HG03139 (cell line): ENCODE results near the gene LEKR1.
"Not testable (repeated sequence)": the region's sequence is repeated elsewhere in the genome, so short reads cannot be mapped to it uniquely, and the experiment has no call there.

Source experiments
- ATAC-seq: cut with Tn5 transposase; IDR thresholded peaks from one replicate; pipeline ENCODE4 v1.9.1; 2021; ENCODE audit not compliant: unreplicated experiment

Gene LEKR1

GRCh38 chr3:156834435-156834834 is 8.3 kb downstream of the LEKR1 start:
- no peak for ATAC-seq

GRCh38 chr3:156834962-156835535 is 8.9 kb downstream of the LEKR1 start:
- no peak for ATAC-seq

DNA sequence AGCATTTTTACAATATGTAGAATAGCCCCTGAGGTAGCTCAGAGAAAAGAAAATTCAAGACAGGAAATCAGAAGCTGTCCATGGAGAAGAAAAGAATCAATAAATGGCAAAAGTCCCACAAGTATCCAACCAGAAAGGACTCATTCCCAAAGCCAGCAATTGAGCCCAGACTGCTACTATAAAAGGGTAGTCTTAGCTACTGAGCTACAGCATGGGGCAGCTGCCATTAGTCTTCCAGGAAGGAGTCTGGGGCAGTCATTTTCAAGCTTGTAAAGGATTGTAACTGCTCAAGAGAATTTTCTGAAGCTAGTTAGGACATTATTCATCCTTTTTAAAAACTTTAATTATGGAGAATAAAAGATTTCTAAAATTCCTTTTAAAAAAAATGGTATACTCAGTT is 10.5 kb downstream of the LEKR1 start:
- ATAC-seq = no peak

DNA sequence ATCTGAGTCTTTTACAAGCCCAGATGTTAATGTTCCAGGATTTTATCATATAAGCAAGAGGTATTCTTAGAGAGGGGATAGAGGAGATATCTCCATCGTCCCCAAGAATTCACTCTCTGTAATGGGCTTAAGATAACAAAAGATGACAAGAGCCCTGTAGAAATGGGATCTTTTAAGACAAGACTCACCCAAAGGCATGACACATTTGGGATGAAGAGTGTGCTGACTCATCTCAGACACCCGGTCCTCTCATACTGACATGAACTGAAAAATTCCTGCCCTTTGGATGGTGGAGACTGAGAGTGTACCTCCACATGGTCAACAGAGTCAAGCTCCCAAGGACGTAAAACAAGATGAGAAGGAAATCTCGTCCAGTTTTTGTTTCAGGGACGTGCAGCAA is 11.0 kb downstream of the LEKR1 start:
- ATAC-seq = no peak

GRCh38 chr3:156838035-156838434 is 11.9 kb downstream of the LEKR1 start:
- no peak for ATAC-seq

DNA sequence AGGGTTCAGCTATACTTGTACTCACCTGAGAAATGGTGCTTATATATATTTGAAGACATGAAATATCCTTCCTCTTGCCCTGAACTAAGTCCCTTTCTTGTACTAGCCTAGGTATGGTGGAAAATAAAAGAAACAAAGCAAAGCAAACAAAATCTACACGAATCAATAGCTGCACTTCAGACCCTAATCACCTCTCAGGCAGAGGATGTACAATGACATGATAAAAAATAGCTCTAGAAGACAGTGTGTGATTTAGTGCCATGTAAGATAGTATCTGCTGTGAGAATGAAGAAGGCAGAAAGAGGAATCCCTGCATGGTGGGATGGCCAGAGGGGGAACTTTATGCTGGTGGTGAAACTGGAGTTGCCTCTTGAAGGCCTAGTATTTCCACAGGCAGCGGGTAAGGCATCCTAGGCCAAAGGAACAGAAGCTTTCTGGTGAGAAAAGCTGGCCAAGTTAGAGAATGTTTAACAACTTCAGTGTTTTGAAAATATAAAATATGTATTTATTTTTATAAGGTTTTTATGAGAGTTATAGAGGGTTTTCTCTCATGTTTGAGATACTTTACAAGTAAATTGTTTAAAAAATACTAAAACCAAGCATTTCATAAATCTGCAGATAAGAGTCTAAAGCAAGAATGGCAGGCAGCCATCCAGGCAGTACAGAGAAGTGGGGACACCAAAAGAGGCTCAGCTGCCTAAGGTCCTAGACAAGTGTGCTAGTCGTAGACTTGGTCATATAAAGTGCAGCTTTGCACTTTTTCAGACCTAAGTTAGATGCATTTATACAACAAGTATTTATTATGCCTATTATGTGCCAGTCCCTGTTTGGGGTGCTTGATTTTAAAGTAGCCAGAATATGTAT is 14.9 kb downstream of the LEKR1 start:
- no peak for ATAC-seq

DNA sequence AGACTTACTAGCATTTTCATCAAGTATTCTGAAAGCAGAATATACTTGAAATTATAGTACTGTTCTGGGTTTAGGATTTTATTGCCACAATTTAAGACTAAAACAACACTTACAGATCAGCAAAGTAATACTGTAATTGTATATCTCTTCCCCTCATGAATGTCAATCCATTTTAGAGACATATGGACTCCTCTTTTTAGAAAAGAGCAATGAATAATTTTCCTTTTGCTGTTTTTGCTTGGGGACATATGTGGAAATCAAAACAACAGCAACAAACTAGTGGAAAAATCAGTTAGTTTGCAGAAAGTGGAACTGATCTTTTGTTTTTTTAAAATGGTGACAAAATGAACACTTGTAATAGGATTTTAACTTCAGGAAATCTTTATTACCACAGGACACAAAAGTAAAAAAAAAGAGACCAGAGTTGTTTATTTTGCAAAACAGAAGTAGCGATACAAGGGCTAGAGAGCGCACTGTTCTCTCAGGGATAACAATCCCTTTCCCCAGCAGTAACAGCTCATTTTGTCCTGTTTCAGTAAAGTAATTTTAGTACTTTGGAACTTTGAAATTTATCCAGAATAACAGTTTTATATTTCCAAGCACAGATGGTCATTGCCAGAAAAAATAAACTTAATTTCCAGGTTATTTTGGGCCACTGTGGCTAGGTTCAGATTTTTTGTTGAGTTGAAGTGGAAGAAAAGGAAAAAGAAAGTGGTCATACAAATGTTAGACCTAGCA is 17.1 kb downstream of the LEKR1 start:
- no peak for ATAC-seq

DNA sequence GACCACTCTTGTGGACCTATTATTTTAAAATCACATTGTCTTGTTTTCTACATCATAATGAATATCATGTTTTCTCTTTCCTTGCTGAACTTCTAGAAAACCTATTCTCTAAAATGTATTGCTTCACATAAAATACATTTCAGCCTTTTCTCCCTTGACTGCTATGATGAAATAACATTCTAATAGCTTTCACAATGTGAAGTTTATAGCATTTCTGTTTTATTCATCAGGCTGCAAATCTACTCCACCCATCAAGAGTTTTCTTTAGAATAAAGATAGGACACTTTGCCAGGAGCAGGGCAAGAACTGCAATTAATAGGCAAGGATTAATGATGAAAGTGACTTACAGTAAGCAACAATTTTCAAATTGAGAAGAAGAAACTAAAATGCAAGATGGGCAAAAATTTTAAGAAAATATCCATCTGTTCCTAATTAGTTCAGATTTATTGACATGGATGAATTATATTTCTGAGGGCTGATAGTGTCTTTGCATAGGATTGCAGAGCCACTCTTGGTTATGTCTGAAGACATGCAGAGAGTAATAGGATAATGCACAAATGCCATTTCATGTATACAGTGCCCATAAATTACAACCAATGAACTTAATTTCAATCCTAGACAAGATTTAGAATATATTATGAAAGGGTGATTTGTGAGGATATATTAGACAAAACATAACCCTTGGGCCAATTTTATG is 21.7 kb downstream of the LEKR1 start:
- ATAC-seq = no peak

GRCh38 chr3:156859578-156859977 is 33.4 kb downstream of the LEKR1 start:
- peak; percentile 82 for ATAC-seq

GRCh38 chr3:156860873-156861272 is 34.7 kb downstream of the LEKR1 start:
- ATAC-seq = no peak

DNA sequence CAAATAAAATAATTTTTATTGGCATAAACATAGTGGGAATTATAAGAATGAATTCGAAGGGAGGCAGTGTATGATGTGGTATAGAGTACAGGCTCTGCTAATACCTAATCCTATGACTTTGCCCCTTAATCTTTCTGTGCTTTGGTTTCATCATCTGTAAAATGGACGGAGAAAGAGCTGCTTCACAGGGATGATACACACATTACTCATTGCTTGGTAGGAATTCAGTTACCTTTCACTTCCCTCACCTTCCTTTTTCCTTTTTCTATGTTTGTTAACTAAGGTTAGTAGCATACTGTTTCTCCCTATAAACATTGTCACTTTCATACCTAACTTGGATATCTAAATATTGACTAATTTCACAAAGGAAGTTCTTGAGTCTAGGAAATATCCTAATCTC is 36.2 kb downstream of the LEKR1 start:
- ATAC-seq = no peak

- no peak for ATAC-seq
Measured at GRCh38 chr3:156865732-156866131, 39.6 kb downstream of the LEKR1 start.

DNA sequence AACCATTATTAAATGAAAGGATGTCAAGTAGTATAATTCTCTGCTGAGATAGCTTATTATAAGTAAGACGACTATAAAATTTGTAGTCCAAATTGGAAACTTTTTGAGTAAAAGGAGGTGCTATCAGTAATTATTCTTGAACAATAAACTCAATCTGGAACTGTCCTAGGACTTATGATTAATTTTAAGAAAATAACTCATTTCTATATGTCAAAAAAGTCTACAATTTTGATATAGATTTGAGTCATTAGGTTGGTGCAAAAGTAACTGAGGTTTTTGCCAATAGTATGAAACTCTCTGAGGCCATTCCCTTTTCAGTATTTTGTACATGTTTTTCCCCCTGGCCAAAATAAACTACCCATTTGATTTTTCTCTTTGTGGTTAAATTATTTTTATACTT is 41.0 kb downstream of the LEKR1 start:
- no peak for ATAC-seq

DNA sequence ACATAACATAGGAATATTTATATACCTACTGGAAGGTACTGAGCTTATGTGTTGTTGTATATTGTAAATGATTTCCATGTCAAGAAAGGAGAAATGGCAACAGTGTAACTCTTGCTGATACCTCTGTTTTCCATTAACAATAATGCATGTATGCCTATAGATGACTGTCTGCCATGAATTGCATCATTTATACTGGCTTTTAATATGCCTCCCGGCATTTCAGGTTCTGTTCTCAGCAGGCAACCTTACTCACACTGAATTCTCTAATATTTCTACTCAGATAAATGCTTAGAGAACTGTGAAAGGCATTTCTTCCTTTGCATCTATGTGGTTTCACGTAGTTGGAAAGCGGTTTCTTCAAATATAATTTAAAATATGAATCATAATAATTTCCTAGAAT is 41.8 kb downstream of the LEKR1 start:
- ATAC-seq = no peak

GRCh38 chr3:156873906-156874305 is 47.8 kb downstream of the LEKR1 start:
- no peak for ATAC-seq

GRCh38 chr3:156879491-156879890 is 53.3 kb downstream of the LEKR1 start:
- not testable (repeated sequence) for ATAC-seq

DNA sequence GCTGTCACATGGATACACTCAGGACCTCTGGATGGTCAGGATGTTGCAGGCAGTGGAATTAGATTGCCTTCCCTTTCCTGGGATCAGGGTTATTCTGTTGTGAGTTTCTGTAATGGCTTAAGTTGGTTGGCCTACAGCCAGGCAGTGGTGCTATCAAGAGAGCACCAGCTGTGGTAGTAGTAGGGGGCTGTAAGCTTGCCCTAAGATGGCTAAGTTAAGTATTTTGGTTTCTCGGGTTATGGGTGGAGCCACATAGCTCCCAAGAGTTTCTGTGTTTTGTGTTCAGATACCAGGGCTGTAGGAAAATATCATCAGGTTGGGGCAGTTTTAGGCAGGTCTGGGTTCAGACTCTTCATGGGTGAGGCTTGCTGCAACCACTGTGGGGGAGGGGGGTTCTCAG is 59.6 kb downstream of the LEKR1 start:
- ATAC-seq = no peak

- ATAC-seq = no peak
Measured at GRCh38 chr3:156888176-156888575, 62.0 kb downstream of the LEKR1 start.

- ATAC-seq = no peak
Measured at GRCh38 chr3:156888576-156888975, 62.4 kb downstream of the LEKR1 start.

DNA sequence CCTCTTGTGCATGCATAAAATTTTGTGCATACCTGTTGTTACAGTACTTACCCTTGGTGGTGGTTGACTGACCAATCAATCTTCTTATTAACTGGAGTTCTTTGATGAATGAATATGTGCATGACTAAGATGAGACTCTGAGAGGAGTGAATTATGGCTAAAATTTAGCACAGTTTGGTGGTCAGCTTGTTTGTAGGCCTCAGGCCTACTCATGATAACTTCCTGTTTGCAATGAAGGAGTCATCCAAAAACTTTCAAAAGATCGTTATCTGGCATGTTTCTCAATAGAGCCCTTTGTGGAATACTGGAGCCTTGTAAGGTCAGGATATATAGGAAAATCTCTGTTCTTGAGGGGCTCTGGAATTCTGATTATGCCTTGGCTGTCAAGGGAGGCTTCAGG is 66.5 kb downstream of the LEKR1 start:
- ATAC-seq = no peak

- not testable (repeated sequence) for ATAC-seq
Measured at GRCh38 chr3:156895374-156895773, 69.2 kb downstream of the LEKR1 start.
